CD4-positive, alpha-beta T cell treated with Interleukin-21 for 1 hour (primary cell): ENCODE results near the gene AMZ1.
"Not testable (repeated sequence)": the region's sequence is repeated elsewhere in the genome, so short reads cannot be mapped to it uniquely, and the experiment has no call there.

ENCODE experiments used
- DNase-seq: peaks from one replicate; pipeline ENCODE4 v3.0.0-alpha.2; 2020

AMZ1 gene

DNA sequence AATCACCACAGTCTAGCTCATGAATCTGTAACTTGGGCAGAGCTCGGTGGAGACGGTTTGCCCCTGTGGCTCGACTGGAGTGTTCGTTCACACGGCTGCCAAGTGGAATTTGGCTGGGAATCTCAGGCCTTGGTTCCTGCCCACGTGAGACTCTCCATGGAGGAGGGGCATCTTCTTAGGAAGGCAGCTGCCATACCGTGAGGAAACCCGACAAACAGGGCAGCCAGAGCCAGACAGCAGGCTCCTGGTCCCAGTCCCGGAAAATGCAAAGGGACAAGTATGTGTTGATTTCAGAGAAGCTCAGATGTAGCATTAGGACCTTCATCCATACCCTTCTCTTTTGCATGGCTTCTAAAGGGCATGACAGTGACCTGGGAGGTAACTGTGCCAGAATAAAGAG, 26.6 kb downstream of the AMZ1 start:
- no peak for DNase-seq

DNA sequence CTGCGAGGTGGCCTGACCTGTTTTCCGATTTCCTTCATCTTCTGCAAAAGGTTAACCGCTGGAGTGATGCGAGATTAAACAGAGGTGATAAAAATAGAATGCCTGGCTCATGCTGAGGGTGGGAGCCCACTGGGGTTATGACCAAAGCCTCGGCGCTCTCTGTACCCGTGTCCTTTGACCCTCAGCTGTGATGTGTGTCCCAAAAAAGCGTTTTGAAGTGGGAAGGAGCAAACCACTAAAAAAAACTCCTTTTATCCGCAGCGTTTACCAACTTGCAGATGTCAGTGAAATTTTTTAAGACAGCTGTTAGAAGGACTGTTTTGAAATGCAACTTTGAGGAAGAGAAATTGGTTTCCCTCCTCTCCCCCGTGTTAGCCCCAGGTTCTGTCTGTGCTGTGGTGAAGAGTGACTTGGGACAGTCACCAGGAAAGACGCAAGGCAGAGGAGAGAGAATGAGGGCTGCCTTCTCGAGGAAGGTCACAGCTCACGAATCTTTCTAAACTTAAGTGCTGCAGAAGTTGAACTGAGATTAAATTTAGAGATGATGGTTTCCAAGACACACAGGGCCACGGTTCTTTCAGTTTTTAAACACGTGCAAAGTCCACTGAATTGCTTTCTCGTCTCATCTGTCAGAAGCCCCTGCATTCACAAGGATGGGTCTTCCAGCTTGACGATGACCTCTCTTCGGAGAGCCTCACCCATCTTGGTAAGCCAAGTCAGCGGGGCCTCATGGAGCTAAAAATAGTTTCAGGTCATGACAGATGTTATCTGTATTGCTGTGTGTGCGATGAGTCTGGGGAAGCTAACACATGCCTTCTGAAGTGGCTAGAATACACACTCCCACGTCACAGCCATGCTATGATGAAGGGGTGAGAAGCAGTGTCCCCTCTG, 27.6 kb downstream of the AMZ1 start:
- peak; percentile 45 for DNase-seq

DNA sequence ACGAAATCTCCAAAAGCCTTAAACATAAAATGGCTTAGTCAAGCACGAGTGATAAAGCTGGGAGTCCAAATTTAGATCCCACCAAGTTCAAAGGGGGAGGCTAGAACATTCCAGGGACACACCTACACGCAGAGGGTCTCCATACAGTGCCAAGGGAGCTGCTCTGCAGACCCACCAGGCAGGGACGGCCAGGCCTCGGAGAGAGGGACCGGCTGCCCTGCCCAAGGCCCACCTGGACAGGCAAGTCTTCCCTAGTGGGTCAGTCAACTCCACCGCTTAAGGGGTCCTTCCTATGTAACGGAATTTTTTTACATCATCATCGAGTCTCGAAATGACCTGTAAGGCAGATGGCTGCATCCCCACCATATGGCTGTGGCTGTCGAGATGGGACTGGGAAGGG, 28.5 kb downstream of the AMZ1 start:
- no peak for DNase-seq

DNA sequence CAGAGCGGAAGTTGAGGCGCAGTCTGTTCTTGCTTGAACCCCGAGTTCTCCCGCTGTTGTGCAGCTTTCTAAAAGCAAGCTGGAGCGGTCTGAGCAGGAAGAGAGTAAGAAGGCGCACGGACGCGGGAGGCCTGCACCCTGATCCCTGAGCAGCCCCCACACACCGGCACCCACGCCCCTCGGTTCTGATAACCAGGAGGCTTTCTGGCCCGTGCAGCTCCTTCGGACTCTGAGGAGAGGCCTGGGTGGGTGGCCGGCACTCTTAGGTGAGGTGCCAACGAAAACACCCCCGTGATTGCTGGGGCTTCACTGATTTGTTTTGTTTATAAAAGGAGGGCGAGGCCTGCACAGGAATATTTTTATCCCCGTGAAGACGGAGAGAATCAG, 28.9 kb downstream of the AMZ1 start:
- no peak for DNase-seq

DNA sequence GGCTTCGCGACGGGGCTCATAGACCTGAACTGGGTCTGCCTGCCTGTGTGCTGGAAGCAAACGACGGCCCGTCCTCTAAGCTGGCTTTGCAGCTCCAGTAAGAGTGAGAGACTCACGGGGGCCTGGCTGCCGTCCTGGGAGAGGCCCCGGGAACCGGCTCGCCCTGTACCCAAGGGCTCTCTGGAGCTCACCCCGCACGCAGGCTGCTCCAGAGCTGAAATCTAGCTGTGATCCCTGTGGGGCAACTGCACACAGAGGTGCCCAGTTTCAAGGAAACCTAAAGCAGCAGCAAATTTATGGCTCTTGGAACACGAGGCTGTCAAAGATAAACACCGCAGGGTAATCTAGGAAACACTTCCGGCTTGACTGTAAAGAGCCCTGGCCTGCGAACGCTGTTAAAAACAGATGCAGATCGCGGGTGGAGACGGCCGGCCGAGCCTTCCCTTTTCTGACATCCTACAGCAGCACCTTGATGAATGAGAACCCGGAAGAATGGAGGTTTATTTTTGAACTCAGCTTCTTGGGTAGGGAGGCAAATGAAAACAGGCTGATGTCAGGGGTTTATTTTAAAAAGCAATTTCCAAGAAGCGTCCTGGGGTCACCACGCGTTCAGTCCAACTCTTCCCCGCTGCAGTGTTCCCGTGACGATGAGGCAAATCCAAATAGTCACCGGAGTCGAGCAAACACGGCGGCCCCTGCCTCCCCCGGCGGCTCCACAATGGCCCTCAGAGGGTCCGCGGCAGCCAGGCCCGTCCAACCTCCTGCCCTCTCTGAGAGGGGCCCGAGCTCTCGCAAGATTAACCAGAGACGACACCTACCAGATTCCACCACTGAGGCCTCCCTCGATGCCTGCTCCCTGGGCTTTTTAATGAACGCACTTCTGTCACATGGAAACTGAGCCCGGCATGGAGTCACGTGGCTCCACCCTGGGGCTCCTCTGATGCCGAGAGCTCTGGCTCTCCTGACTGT, 29.6 kb downstream of the AMZ1 start:
- DNase-seq, result no peak

DNA sequence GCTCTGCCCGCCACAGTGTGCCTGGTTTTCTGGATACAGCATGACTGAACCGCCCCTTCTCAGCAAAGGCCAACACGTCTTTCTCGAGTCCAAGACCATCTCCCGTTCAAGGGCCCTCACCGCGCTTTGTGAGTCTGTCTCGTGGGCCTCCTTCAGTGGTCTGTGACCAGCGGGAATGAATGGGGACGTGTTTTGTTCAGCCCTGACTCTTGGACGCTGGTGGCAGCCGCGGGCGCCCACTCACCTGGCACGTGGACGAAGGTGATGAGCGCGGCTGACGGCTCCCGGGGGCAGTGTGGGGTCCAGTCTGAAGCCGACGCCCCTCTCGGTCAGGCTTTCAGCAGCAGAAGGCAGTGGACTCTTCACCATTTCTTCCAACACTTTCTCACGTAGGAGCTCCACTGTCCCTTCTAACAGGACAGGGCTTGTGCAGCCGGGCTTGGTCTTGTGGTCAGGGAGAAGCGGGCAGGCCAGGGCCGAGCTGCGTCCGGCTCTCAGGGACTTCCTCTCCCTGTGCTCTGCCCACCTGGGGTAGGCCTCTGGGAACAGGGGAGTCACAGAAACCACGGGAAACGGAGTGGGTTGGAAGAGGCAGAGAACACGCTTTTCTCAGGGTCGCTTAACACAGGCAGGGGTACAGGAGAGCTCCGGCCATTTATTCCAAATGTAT, 30.4 kb downstream of the AMZ1 start:
- DNase-seq, result no peak

DNA sequence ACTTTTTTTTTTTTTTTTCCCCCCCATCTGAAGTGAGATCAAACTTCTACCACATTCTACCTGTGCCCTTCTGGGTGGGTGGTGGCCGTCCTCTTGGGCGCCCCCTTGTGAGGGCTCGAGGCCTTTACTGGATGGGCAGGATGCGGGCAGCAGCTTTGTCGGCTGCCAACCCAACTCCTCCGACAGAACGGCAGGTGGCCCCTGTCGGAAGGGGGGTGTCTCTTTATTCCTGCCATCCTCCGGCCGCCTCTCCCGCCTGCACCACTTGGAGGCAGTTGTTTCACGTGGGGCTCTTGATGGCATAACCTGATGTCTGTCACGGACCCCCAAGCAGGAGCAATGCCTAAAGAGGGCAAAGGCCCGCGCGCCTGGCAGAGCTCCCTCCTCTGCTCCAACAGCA, 31.0 kb downstream of the AMZ1 start:
- DNase-seq, result peak; percentile 67

DNA sequence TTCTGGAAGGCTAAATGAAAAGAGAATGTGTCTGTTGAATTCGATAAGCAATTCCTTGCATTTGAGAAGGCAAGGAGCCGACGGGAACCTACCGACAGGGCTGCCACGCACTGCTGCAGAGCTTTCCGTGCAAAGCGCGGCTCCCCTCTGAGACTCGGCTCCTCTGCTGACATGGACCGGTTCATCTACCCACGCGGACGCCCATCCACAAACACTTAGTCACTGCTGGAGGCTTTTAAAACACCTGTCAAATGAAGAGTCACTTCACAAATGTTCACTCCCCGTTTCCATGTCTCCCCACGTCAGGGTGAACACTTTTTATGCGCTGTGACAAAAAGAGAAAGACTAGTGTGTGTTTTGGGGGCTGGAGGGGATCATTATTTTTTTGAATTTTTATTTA, 32.0 kb downstream of the AMZ1 start:
- no peak for DNase-seq

DNA sequence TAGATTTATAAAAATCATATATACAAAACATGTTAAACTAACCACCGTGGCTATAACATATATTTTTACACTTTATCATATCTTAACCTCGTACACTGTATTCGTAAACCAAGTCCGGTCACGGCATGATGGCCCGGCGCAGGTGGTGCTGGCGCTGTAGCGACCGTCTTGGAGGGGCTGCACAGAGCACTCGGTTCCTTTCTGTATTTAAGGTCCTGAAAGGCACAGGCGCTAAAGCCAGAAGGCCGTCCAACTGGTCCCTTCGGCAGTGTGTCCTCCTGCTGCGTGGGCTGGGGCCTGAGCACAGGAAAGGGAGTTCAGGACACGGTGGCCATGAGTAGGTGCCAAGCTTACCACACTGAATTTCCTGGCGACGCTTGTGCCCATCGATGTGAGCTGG, 33.8 kb downstream of the AMZ1 start:
- no peak for DNase-seq

DNA sequence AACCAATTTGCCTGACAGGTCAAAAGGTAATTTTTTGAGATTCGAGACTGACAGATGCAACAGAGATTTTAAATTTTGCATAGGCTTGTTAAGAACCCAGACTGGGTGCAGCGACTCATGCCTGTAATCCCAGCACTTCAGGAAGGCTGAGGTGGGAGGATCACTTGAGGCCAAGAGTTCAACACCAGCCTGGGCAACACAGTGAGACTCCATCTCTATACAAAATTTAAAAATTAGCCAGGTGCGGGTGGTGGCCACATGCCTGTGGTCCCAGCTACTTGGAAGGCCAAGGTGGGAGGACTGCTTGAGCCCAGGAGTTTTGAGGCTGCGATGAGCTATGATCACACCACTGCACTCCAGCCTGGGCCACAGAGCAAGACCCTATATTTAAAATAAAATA, 34.6 kb downstream of the AMZ1 start:
- DNase-seq, result no peak

DNA sequence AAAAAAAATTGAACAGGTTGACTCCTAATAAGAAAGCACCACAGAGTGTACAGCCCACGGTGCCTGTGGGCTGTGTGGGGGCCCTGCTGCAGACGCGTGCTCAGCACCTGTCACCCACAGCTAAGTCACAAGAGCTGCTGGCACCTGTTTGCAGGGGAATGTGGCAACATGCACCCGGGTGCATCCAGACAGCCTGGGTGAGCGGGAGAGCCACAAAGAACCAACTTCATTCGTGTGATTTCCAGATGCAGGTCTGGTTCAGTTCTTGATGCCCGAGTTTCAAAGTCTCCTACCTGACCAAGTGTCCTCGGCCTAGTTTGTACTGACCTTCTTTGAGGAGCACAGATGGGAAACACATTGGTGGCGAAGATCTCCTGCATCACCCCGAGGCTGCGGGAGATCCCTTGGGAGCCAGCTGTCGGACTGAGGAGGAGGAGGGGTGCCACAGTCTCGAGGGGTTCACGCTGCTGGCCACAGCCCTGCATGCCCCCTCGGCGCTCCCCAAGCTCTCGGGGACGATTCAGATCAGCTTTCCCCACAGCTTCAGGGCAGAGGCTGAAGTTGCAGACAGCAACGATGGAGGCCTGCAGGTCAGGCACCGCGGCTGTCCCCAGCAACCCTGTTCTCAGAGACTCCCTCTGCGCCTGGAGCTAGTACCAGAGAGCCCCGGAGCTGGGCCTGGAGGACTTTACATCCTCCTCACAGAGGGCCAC, 35.3 kb downstream of the AMZ1 start:
- DNase-seq, result no peak

DNA sequence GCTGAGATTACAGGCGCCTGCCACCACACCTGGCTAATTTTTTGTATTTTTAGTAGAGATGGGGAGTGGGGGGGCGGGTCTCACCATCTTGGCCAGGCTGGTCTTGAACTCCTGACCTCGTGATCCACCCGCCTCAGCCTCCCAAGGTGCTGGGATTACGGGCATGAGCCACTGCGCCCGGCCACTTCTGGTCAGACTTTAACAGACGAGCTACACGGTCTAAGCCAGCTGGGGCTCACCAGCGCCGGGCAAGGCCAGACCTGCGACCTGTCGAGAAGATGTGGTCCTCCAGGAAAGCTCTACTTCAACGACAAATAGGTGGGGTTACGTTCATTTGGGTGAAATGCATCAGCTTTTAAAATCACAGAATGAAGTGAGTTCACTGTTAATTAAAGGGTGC, 36.0 kb downstream of the AMZ1 start:
- DNase-seq, result not testable (repeated sequence)

DNA sequence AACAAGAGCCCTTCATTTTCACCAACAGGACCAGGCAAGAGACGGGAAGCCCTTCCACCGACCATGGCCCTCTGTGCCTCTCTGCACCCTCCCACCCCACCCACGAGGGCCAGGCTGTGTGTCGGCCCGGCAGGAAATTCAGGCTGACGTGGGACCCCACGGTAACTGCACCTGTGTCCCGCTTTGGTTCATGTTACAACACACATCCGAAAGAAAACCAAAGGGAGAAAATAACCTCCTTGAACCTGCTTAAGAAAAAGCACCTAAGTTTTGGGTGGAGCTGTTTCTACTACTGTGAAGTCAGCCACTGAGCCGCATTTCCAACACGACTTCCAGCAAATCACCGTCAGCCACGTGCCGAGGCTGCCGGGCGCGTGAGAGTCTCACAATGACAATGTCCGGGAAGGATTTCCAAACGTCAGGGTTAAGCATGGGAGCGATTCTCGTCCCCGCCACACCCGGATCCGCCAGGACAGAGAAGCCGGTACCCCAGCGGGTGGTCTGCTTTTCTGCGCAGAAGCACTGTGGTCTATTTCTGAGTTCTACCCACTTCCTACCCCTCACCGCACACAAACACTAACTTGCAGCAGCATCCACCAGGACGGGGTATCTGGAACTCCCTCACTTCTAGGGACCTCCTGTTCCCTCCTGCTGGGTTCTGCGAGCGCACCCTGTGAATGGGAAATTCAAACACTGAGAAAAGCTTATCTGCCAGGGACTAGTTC, 36.6 kb downstream of the AMZ1 start:
- DNase-seq, result no peak

DNA sequence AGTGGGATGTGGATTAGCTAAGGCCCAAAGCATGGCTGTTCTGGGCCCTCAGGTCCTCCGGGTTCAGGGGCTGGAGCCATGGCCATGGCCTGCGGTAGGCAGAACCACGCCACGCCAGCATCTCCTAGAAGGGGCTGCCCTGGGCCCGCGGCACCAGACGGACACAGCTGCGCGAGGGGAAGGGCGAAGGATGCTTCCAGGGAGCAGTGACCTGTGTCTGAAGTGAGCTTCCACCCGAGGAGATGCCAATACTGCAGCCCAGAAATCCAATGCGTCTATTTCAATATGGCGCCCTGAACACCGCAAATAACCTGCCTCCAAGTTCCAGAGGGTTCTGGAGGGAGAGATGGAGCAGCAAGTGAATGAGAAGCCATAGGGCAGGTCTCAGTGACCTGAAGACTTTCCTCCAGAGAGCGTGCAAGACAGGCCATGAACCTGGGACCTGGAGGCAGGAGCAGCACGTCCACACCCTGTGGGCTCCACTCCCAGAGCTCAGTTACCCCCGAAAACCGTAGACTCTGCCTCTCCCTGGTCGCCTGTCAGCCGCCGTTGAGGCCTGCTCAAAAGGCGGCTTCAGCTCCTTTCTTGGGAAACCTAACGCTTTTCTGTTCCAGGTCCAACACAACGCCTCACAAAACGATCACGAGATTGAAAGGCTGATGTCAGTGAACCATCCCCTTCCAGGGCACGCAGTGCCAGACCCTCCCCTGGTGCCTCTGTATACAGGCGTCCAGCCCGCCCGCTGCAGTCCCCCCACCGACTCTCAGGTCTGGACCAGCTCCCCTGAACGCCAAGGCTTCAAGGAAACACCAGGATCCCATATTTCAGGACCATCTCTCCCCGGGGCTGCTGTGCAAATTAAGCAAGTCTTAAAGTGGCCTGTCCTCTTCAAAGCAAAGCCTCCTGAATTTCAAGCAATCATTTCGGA, 37.4 kb downstream of the AMZ1 start:
- DNase-seq, result no peak

DNA sequence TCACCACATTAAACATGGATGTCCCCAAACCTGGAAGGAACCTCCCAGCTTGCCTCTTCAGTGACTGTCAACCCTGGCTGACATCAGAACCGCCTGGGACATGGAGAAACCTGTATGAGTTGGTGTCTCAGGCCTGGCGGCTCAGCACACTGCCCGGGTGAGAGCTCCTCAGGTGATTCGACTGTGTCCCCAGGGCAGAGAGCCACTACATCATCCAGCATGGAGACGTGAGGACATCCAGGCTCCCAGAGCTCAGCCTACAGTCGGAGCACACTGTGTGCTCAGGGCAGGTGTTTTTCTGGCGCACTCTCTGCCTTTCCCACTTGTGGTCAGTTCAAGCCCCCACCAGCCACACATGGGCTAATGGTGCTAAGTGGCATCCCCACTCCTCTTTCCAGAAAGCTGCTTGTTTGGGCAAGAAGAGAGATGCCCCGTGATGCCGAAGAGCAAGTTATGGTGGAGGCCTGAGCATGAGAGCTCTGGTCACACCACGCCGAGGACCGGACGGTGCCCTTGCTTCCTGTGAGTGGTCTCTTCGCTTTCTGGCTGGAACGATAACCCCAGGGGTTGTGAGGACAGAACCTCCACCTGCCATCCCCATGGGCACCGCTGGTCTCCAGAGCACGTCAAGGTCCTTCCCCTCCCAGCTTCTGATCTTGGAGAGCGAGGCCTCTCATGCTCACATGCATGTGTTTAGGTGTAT, 38.5 kb downstream of the AMZ1 start:
- DNase-seq, result no peak

DNA sequence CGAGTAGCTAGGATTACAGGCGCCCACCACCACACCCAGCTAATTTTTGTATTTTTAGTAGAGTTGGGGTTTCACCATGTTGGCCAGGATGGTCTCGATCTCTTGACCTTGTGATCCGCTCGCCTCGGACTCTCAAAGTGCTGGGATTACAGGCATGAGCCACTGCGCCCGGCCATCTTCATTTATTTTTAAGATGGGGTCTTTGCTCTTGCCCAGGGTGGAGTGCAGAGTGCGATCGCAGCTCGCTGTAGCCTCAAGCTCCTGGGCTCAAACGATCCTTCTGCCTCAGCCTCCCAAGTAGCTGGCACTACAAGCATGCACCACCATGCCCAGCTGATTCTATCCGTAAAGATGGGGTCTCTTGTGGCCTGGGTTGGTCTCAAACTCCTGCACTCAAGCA, 39.2 kb downstream of the AMZ1 start:
- DNase-seq, result not testable (repeated sequence)

DNA sequence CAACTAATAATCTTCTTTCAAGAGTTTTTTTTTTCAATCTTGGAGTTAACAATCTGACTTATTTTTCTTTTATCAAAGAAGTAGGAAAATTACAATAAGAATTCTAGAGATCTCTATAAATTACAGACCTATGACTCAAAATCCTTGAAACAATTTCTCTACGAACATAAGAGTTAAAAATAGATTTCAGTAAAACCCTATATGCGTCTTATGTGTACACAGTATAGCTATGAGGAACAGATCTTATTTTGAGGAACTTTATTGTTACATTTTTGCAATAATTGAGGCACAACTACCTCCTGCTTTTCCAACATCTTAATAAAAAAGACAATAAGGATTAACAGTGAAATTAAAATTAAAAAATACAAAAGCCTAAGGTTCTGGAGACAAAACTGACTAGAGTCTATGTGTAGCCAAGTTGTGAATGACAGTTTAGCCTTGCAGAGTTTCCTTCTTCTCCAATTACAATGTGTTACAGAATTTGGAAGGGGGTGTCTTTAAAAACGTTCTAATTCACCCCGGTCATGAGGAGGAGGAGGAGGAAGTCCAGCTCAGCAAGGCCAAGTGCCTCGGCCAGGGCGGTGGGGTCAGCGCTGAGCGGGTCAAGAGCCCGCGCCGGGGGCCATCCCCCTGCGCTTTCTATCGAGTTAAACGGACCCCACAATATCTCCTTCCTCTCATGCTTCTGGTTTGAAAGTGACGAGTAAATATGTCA, 40.5 kb downstream of the AMZ1 start:
- no peak for DNase-seq

DNA sequence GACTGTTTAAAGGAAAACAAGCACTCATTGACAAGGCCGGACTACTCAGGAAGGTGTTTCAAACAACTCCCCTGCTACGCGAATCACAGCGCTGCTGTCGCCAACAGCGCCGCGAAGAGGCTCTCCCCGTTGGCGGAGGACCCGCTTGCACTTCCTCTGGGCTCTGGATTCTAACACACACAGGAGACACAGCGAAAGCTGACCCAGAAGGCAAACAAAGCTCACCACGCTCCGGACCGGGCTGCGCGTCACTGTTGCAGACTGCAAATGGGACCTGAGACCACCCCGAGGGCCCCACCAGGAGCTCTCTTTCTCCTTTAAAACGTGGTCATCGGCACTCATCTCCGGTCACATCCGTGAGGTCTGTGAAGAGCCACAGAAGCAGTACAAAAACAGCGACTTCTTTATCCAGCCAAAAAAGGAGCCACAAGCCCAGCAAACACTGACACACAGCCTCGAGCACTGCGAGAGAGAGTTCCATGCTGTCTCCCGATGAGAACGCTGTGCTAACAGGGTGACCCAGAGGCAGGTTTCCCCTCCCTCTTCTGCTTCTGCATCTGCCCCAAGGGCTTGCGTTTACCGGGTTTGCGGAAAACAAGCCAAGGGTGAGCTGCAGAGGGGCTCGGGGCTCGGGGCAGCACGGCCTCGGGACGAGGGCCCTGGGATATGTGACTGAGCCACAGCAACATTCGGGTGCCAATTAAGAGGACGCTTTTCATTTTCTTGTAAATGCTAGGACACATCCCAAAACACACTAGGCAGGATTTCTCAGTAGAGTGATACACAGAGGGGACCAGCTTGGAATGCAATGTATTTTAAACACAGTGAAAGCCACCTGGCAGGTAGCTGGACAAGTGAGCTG, 41.3 kb downstream of the AMZ1 start:
- no peak for DNase-seq
